Hepatocyte (in vitro differentiated cells): Measurements from ENCODE around the gene VPS8. TPM values are rescaled to one million over a fixed set of nuclear protein-coding genes. Genes with fewer than 3 reads are reported as not detected.

ENCODE experiments used
- DNase-seq: peaks from one replicate; pipeline ENCODE4 v3.0.0-alpha.2; 2016; ENCODE audit warnings: low spot score
- H2AFZ ChIP-seq: fragments of 200-600 bp; sonication (generic); 2 replicates; pipeline ENCODE4 v1.6.0; 2016; ENCODE audit warnings: antibody characterized with exemption, mild to moderate bottlenecking
- H3K27ac ChIP-seq: fragments of 200-600 bp; sonication (generic); 2 replicates; pipeline ENCODE4 v1.5.1; 2016; ENCODE audit warnings: mild to moderate bottlenecking
- H3K27me3 ChIP-seq: fragments of 200-600 bp; sonication (generic); 2 replicates; pipeline ENCODE4 v1.6.1; 2016
- H3K36me3 ChIP-seq: fragments of 200-600 bp; sonication (generic); replicated peaks from 2 replicates; pipeline ENCODE4 v1.5.1; 2016; ENCODE audit warnings: low read depth; ENCODE audit not compliant: insufficient read depth
- H3K4me1 ChIP-seq: fragments of 200-600 bp; sonication (generic); 2 replicates; pipeline ENCODE4 v1.5.1; 2016; ENCODE audit warnings: mild to moderate bottlenecking, moderate library complexity; ENCODE audit not compliant: insufficient read depth
- H3K4me2 ChIP-seq: fragments of 200-600 bp; sonication (generic); 2 replicates; pipeline ENCODE4 v1.6.0; 2016
- H3K4me3 ChIP-seq: fragments of 200-600 bp; sonication (generic); 2 replicates; pipeline ENCODE4 v1.5.1; 2016; ENCODE audit warnings: mild to moderate bottlenecking
- H3K79me2 ChIP-seq: fragments of 200-600 bp; sonication (generic); 2 replicates; pipeline ENCODE4 v1.6.0; 2017; ENCODE audit warnings: mild to moderate bottlenecking
- H3K9me2 ChIP-seq: fragments of 200-600 bp; sonication (generic); replicated peaks from 2 replicates; pipeline ENCODE4 v1.6.0; 2017; ENCODE audit warnings: mild to moderate bottlenecking; ENCODE audit not compliant: insufficient read depth
- H3K9me3 ChIP-seq: fragments of 200-600 bp; sonication (generic); 2 replicates; pipeline ENCODE4 v1.5.1; 2016; ENCODE audit warnings: low read depth, mild to moderate bottlenecking
- H4K20me1 ChIP-seq: fragments of 200-600 bp; sonication (generic); 2 replicates; pipeline ENCODE4 v1.6.0; 2016; ENCODE audit warnings: mild to moderate bottlenecking; ENCODE audit not compliant: insufficient read depth, poor library complexity, severe bottlenecking
- EZH2 ChIP-seq: fragments of 200-600 bp; sonication (generic); IDR thresholded peaks from 2 replicates; pipeline ENCODE4 v1.6.1; 2016; ENCODE audit warnings: antibody characterized with exemption, mild to moderate bottlenecking, borderline replicate concordance
- EZH2phosphoT487 ChIP-seq: fragments of 200-600 bp; sonication (generic); IDR thresholded peaks from one replicate; pipeline ENCODE4 v1.6.1; 2018; ENCODE audit warnings: antibody characterized with exemption, mild to moderate bottlenecking, low read depth, moderate library complexity; ENCODE audit not compliant: unreplicated experiment, severe bottlenecking
- WGBS: methylation state at CpG from one replicate; pipeline ENCODE4 v1.1.6; 2016; ENCODE audit warnings: low lambda C conversion rate; ENCODE audit errors: missing lambda C conversion rate; 5-methylcytosine and 5-hydroxymethylcytosine counted together
- polyA plus RNA-seq: library from polyadenylated mRNA; unstranded; fragments of >200 nt; fragmentation: Nextera tagmentation; extraction: Ambion mirVana; gene quantifications from 2 replicates; pipeline ENCODE4 v1.2.1, GENCODE V29; 2016
- total RNA-seq: library from RNA; depleted of rRNA; stranded (reverse); fragments of >200 nt; gene quantifications from 2 replicates; pipeline ENCODE4 v1.2.3, GENCODE V29; 2014
- TF ChIP-seq, protein P1 (sequence below): fragments of 200-600 bp; sonication (generic); IDR thresholded peaks from 2 replicates; pipeline ENCODE4 v1.5.1; 2016; ENCODE audit warnings: antibody characterized with exemption, mild to moderate bottlenecking; ENCODE audit not compliant: poor library complexity

Gene VPS8
- total and polyA plus RNA-seq, 2 experiments from 2014 or later = 20.5 to 61.9 TPM

GRCh38 chr3:184765730-184766074, 46.3 kb upstream of the VPS8 start:
- no peak for DNase-seq
- Histone ChIP-seq H3K36me3 (no peaks in the 10 kb centered on the region), H2AFZ (no peak overlapping the region), H3K4me3 (no peak overlapping the region), H3K9me3 (no peaks in the 10 kb centered on the region), H3K4me1 (peaks cover 34% of the 10 kb centered on the region), H3K4me2 (no peak overlapping the region), H3K27me3 (no peaks in the 10 kb centered on the region), H3K9me2 (no peaks in the 10 kb centered on the region), H3K79me2 (no peaks in the 10 kb centered on the region), H4K20me1 (no peaks in the 10 kb centered on the region), H3K27ac (no peak overlapping the region)
- TF ChIP-seq EZH2phosphoT487 = no peak
- TF ChIP-seq EZH2 = no peak
- TF ChIP-seq, protein P1, sequence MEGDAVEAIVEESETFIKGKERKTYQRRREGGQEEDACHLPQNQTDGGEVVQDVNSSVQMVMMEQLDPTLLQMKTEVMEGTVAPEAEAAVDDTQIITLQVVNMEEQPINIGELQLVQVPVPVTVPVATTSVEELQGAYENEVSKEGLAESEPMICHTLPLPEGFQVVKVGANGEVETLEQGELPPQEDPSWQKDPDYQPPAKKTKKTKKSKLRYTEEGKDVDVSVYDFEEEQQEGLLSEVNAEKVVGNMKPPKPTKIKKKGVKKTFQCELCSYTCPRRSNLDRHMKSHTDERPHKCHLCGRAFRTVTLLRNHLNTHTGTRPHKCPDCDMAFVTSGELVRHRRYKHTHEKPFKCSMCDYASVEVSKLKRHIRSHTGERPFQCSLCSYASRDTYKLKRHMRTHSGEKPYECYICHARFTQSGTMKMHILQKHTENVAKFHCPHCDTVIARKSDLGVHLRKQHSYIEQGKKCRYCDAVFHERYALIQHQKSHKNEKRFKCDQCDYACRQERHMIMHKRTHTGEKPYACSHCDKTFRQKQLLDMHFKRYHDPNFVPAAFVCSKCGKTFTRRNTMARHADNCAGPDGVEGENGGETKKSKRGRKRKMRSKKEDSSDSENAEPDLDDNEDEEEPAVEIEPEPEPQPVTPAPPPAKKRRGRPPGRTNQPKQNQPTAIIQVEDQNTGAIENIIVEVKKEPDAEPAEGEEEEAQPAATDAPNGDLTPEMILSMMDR = no peak
- WGBS = 69% methylated on average over 7 of the region's 7 CpGs

- H3K4me3 ChIP-seq = no peak overlapping the region
- TF ChIP-seq, protein P1 = no peak
- TF ChIP-seq EZH2phosphoT487 (no peak), EZH2 (no peak)
- H3K9me2 ChIP-seq = no peaks in the 10 kb centered on the region
- no peak for DNase-seq
- H3K4me1 ChIP-seq = peaks cover 30% of the 10 kb centered on the region
- peak overlapping the region; percentile 19 for H3K27ac ChIP-seq
- H2AFZ ChIP-seq = no peak overlapping the region
- H3K79me2 ChIP-seq = no peaks in the 10 kb centered on the region
- H3K4me2 ChIP-seq = no peak overlapping the region
- WGBS = 79% methylated on average over 4 of the region's 4 CpGs
- H4K20me1 ChIP-seq = no peaks in the 10 kb centered on the region
- H3K36me3 ChIP-seq = no peaks in the 10 kb centered on the region
- H3K9me3 ChIP-seq = no peaks in the 10 kb centered on the region
- no peaks in the 10 kb centered on the region for H3K27me3 ChIP-seq
These were observed 45.3 kb upstream of the VPS8 start for GRCh38 chr3:184766555-184767261.

DNA sequence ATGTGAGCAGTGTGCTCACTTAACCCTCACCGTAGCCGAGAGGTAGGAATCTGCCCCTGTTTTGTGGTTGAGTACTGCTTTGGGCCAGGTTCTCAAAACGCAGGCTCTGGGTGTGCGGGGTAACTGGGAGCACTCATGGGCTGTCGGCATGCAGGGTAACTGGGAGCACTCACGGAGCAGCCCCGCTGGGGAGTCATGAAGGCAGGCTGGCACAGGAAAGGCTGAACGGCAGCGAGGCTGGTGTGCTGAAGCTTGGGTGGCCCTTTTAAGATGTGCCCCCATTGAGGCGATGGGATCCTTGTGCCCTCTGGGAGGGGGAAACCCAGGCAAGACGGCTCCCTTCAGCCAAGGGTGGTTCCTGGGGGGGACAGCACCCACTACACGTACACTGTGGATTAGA, 44.6 kb upstream of the VPS8 start:
- no peak for TF ChIP-seq EZH2phosphoT487
- TF ChIP-seq, protein P1 = no peak
- Histone ChIP-seq H3K4me3 (no peak overlapping the region), H3K9me3 (no peaks in the 10 kb centered on the region), H3K9me2 (no peaks in the 10 kb centered on the region), H4K20me1 (no peaks in the 10 kb centered on the region), H3K4me2 (no peak overlapping the region), H3K36me3 (no peaks in the 10 kb centered on the region), H3K79me2 (no peaks in the 10 kb centered on the region), H3K4me1 (peaks cover 26% of the 10 kb centered on the region), H2AFZ (no peak overlapping the region), H3K27me3 (no peaks in the 10 kb centered on the region), H3K27ac (no peak overlapping the region)
- 83% methylated on average over 12 of the region's 12 CpGs for WGBS
- DNase-seq = no peak
